ENCODE data around the gene LRRTM4. TPM values are rescaled to one million over a fixed set of nuclear protein-coding genes. Genes with fewer than 3 reads are reported as not detected.

The LRRTM4 gene
- total RNA-seq, 1 donor from 2014 or later, result 10.6 TPM

- H3K27ac Mint-ChIP-seq (ENCODE audit: unreplicated experiment), result no peak overlapping the region
- TF ChIP-seq CTCF (conservative IDR thresholded peaks at IDR 0.05), result no peak
- no peaks in the 10 kb centered on the region for H3K9me3 Mint-ChIP-seq
- no peak for DNase-seq (ENCODE audit: low read depth, low spot score)
- no peaks in the 10 kb centered on the region for H3K36me3 Mint-ChIP-seq (ENCODE audit: low read depth)
- no peaks in the 10 kb centered on the region for H3K27me3 Mint-ChIP-seq (ENCODE audit: low read depth)
- no peak overlapping the region for H3K4me3 Mint-ChIP-seq
- no peaks in the 10 kb centered on the region for H3K4me1 Mint-ChIP-seq
Observed at GRCh38 chr2:77508511-77508910, 13.7 kb downstream of the LRRTM4 start.

- Mint-ChIP-seq H3K4me3 (no peak overlapping the region), H3K27me3 (ENCODE audit: low read depth) (no peaks in the 10 kb centered on the region), H3K9me3 (no peaks in the 10 kb centered on the region), H3K36me3 (ENCODE audit: low read depth) (no peaks in the 10 kb centered on the region), H3K27ac (ENCODE audit: unreplicated experiment) (no peak overlapping the region), H3K4me1 (no peaks in the 10 kb centered on the region)
- DNase-seq (ENCODE audit: low read depth, low spot score), result no peak
- no peak for TF ChIP-seq CTCF (conservative IDR thresholded peaks at IDR 0.05)
Observed at GRCh38 chr2:77507657-77508056, 14.5 kb downstream of the LRRTM4 start.

- no peaks in the 10 kb centered on the region for H3K27me3 Mint-ChIP-seq (ENCODE audit: low read depth)
- no peak overlapping the region for H3K27ac Mint-ChIP-seq (ENCODE audit: unreplicated experiment)
- TF ChIP-seq CTCF (conservative IDR thresholded peaks at IDR 0.05), result no peak
- H3K9me3 Mint-ChIP-seq, result peaks cover 2% of the 10 kb centered on the region
- H3K4me1 Mint-ChIP-seq, result peaks cover 8% of the 10 kb centered on the region
- H3K36me3 Mint-ChIP-seq (ENCODE audit: low read depth), result no peaks in the 10 kb centered on the region
- no peak for DNase-seq (ENCODE audit: low read depth, low spot score)
- H3K4me3 Mint-ChIP-seq, result no peak overlapping the region
Observed at GRCh38 chr2:77488141-77488540, 34.0 kb downstream of the LRRTM4 start.

GRCh38 chr2:77487074-77487803 lies 34.9 kb downstream of the LRRTM4 start:
- Mint-ChIP-seq H3K36me3 (ENCODE audit: low read depth) (no peaks in the 10 kb centered on the region), H3K27ac (ENCODE audit: unreplicated experiment) (no peak overlapping the region), H3K4me1 (peaks cover 8% of the 10 kb centered on the region), H3K9me3 (peaks cover 2% of the 10 kb centered on the region), H3K27me3 (ENCODE audit: low read depth) (no peaks in the 10 kb centered on the region), H3K4me3 (no peak overlapping the region)
- TF ChIP-seq CTCF (conservative IDR thresholded peaks at IDR 0.05), result no peak
- DNase-seq (ENCODE audit: low read depth, low spot score), result no peak

GRCh38 chr2:77484026-77484425 lies 38.1 kb downstream of the LRRTM4 start:
- Mint-ChIP-seq H3K27me3 (ENCODE audit: low read depth) (no peaks in the 10 kb centered on the region), H3K27ac (ENCODE audit: unreplicated experiment) (no peak overlapping the region), H3K36me3 (ENCODE audit: low read depth) (peaks cover 2% of the 10 kb centered on the region), H3K9me3 (peaks cover 2% of the 10 kb centered on the region), H3K4me3 (no peak overlapping the region), H3K4me1 (peaks cover 22% of the 10 kb centered on the region)
- no peak for DNase-seq (ENCODE audit: low read depth, low spot score)
- TF ChIP-seq CTCF (conservative IDR thresholded peaks at IDR 0.05), result no peak

Measured in neural crest cell (in vitro differentiated cells).